Caco-2 (cell line): ENCODE data around the gene ATP7B. TPM values are rescaled to one million over a fixed set of nuclear protein-coding genes. Genes with fewer than 3 reads are reported as not detected.

Source experiments
- BruUV-seq: library from RNA; stranded (reverse); fragments of 400-500 nt; replicated peaks from 2 replicates; lab custom pipeline; 2021; lab: Mats Ljungman, UMichigan
- CTCF ChIA-PET: fragments of 300-600 bp; sonication (Branson Sonifier 250); formaldehyde crosslinking; loops from one replicate; lab custom pipeline; 2022; ENCODE audit warnings: antibody characterized with exemption; lab: Charles Lee
- POLR2A ChIA-PET: fragments of 300-600 bp; sonication (Branson Sonifier 250); formaldehyde crosslinking; loops from one replicate; lab custom pipeline; 2022; ENCODE audit warnings: antibody characterized with exemption; lab: Charles Lee
- DNase-seq, 2 experiments: peaks; one replicate each; pipeline versions ENCODE4 v3.0.0 to v3.0.0-alpha.2; 2020 to 2022
- H3K27me3 ChIP-seq: replicated peaks from 2 replicates; pipeline ENCODE4 v1.6.0; 2011; ENCODE audit warnings: low read length; ENCODE audit not compliant: control insufficient read depth, insufficient read depth
- H3K36me3 ChIP-seq: 2 replicates; pipeline ENCODE4 v1.5.1; 2011; ENCODE audit warnings: low read length; ENCODE audit not compliant: control insufficient read depth, insufficient read depth
- H3K4me1 ChIP-seq: fragments of 250-450 bp; sonication (Bioruptor Pico); 2 replicates; pipeline ENCODE4 v1.5.1; 2020; ENCODE audit warnings: mild to moderate bottlenecking
- H3K4me3 ChIP-seq: 2 replicates; pipeline ENCODE4 v1.5.1; 2011; ENCODE audit warnings: low read depth, mild to moderate bottlenecking, control low read depth, low read length
- H3K9me3 ChIP-seq: fragments of 250-450 bp; sonication (Bioruptor Pico); 2 replicates; pipeline ENCODE4 v1.5.1; 2020; ENCODE audit warnings: mild to moderate bottlenecking, moderate library complexity
- H3K27ac Mint-ChIP-seq: one replicate; pipeline ENCODE4 v1.8.0; 2022; ENCODE audit warnings: mixed read lengths; ENCODE audit not compliant: unreplicated experiment
- H3K27me3 Mint-ChIP-seq: one replicate; pipeline ENCODE4 v1.8.0; 2022; ENCODE audit warnings: mixed read lengths; ENCODE audit not compliant: insufficient read depth, unreplicated experiment
- H3K36me3 Mint-ChIP-seq: one replicate; pipeline ENCODE4 v1.8.0; 2022; ENCODE audit warnings: mild to moderate bottlenecking, mixed read lengths; ENCODE audit not compliant: insufficient read depth, unreplicated experiment
- H3K4me1 Mint-ChIP-seq: one replicate; pipeline ENCODE4 v1.8.0; 2022; ENCODE audit warnings: low read depth, mixed read lengths; ENCODE audit not compliant: unreplicated experiment
- H3K4me3 Mint-ChIP-seq: one replicate; pipeline ENCODE4 v1.8.0; 2022; ENCODE audit warnings: mild to moderate bottlenecking, moderate library complexity, mixed read lengths; ENCODE audit not compliant: unreplicated experiment
- H3K9me3 Mint-ChIP-seq: one replicate; pipeline ENCODE4 v1.8.0; 2022; ENCODE audit warnings: mixed read lengths; ENCODE audit not compliant: unreplicated experiment
- intact Hi-C: fragments of 100-400 bp; cut with micrococcal nuclease; formaldehyde crosslinking; loops from one replicate; pipeline ENCODE4 v1.10.0; 2022; ENCODE audit not compliant: unreplicated experiment
- total RNA-seq: library from RNA; stranded (reverse); gene quantifications from 2 replicates; pipeline ENCODE4 v1.2.3, GENCODE V29; 2022
- TF ChIP-seq, protein P1 (sequence below), 2 experiments: fragments of 200-600 bp in 1 of 2; IDR thresholded peaks; 1 replicate in 1 of 2; 2 replicates in 1 of 2; pipeline versions ENCODE4 v1.5.1 to v1.8.0; 2011 to 2022; ENCODE audit warnings: antibody characterized with exemption in 1 of 2, control low read depth in 1 of 2, inconsistent platforms in 1 of 2, low read depth in 1 of 2, low read length in 1 of 2, mild to moderate bottlenecking in 1 of 2, moderate library complexity in 1 of 2; ENCODE audit not compliant: insufficient read depth in 1 of 2, severe bottlenecking in 1 of 2, unreplicated experiment in 1 of 2

The ATP7B gene
- total RNA-seq, 1 experiment from 2014 or later: 50.7 TPM

DNA sequence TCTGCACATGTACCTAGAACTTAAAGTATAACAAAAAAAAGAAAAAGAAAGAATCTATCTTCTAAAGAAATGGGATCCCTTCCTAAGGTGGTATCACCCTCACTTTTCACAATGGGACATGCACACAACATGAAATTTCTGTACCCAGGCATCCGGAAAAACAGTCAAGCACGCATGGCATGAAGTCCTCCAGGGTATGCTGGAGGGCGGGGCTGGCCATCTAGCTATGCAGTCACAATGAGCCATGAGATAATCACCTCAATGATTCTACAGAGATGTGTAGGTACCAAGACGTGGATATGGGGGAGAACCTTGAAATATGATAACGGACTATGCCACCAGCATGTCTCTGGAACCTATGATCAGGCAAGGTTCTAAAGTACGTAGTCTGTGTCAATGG lies 79.6 kb downstream of the ATP7B start:
- no peak for DNase-seq
- Mint-ChIP-seq H3K27ac (no peak overlapping the region), H3K4me1 (no peaks in the 10 kb centered on the region), H3K9me3 (no peaks in the 10 kb centered on the region), H3K4me3 (no peak overlapping the region), H3K36me3 (peaks cover 21% of the 10 kb centered on the region), H3K27me3 (no peaks in the 10 kb centered on the region)
- CTCF ChIA-PET: no interaction called here
- BruUV-seq: no TSS peak
- no peaks in the 10 kb centered on the region for H3K4me1 ChIP-seq
- POLR2A ChIA-PET: no interaction called here
- H3K9me3 ChIP-seq: no peaks in the 10 kb centered on the region
- TF ChIP-seq, protein P1, sequence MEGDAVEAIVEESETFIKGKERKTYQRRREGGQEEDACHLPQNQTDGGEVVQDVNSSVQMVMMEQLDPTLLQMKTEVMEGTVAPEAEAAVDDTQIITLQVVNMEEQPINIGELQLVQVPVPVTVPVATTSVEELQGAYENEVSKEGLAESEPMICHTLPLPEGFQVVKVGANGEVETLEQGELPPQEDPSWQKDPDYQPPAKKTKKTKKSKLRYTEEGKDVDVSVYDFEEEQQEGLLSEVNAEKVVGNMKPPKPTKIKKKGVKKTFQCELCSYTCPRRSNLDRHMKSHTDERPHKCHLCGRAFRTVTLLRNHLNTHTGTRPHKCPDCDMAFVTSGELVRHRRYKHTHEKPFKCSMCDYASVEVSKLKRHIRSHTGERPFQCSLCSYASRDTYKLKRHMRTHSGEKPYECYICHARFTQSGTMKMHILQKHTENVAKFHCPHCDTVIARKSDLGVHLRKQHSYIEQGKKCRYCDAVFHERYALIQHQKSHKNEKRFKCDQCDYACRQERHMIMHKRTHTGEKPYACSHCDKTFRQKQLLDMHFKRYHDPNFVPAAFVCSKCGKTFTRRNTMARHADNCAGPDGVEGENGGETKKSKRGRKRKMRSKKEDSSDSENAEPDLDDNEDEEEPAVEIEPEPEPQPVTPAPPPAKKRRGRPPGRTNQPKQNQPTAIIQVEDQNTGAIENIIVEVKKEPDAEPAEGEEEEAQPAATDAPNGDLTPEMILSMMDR (IDR thresholded peaks at IDR 0.05; ENCODE audit: insufficient read depth in 1 of 2, low read depth in 1 of 2, low read length in 1 of 2, severe bottlenecking in 1 of 2, unreplicated experiment in 1 of 2): no peak
- no peak overlapping the region for H3K4me3 ChIP-seq
- H3K36me3 ChIP-seq: no peaks in the 10 kb centered on the region
- no peaks in the 10 kb centered on the region for H3K27me3 ChIP-seq
- intact Hi-C loops: loop anchor here (5.0 kb wide), 1 partner anchor 114 kb away; no protein-coding TSS in a partner anchor

GRCh38 chr13:51929699-51930098 lies 81.6 kb downstream of the ATP7B start:
- POLR2A ChIA-PET: no interaction called here
- Mint-ChIP-seq H3K4me1 (no peaks in the 10 kb centered on the region), H3K4me3 (no peak overlapping the region), H3K27ac (no peak overlapping the region), H3K27me3 (no peaks in the 10 kb centered on the region), H3K36me3 (peaks cover 10% of the 10 kb centered on the region), H3K9me3 (no peaks in the 10 kb centered on the region)
- no TSS peak for BruUV-seq
- Histone ChIP-seq H3K4me1 (no peaks in the 10 kb centered on the region), H3K9me3 (no peaks in the 10 kb centered on the region), H3K27me3 (no peaks in the 10 kb centered on the region), H3K4me3 (no peak overlapping the region), H3K36me3 (no peaks in the 10 kb centered on the region)
- CTCF ChIA-PET: no interaction called here
- TF ChIP-seq, protein P1 (IDR thresholded peaks at IDR 0.05; ENCODE audit: insufficient read depth in 1 of 2, low read depth in 1 of 2, low read length in 1 of 2, severe bottlenecking in 1 of 2, unreplicated experiment in 1 of 2): no peak
- intact Hi-C loops: loop anchor here (5.0 kb wide), 1 partner anchor 112 kb away; no protein-coding TSS in a partner anchor
- no peak for DNase-seq

DNA sequence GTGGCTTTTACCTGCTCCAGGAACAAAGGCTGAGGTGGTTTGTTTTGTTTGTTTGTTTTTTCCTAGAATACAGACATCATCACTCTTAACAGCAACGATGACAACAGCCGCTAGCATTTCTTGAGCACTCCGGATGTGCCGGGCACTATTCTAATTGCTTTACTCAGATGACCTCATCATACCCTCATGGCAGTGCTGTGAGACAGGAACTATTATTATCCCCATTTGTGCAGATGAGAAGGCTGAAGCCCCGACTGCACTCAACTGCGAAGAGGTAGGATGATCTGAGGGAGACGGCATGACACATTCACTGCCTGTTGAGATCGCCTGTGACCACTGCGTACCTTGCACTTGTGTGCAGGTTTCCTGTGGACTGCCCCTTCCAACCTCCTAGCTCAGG lies 83.0 kb downstream of the ATP7B start:
- Histone ChIP-seq H3K9me3 (no peaks in the 10 kb centered on the region), H3K27me3 (no peaks in the 10 kb centered on the region), H3K4me1 (no peaks in the 10 kb centered on the region), H3K36me3 (no peaks in the 10 kb centered on the region), H3K4me3 (no peak overlapping the region)
- no peak overlapping the region for H3K4me3 Mint-ChIP-seq
- H3K9me3 Mint-ChIP-seq: no peaks in the 10 kb centered on the region
- H3K27me3 Mint-ChIP-seq: no peaks in the 10 kb centered on the region
- no TSS peak for BruUV-seq
- POLR2A ChIA-PET: no interaction called here
- intact Hi-C loops: no loop called here
- DNase-seq: no peak
- H3K27ac Mint-ChIP-seq: no peak overlapping the region
- H3K4me1 Mint-ChIP-seq: no peaks in the 10 kb centered on the region
- TF ChIP-seq, protein P1 (IDR thresholded peaks at IDR 0.05; ENCODE audit: insufficient read depth in 1 of 2, low read depth in 1 of 2, low read length in 1 of 2, severe bottlenecking in 1 of 2, unreplicated experiment in 1 of 2): no peak
- CTCF ChIA-PET: no interaction called here
- H3K36me3 Mint-ChIP-seq: peaks cover 5% of the 10 kb centered on the region
